Activated T-cell treated with anti-CD3 and anti-CD28 coated beads for 24 hours (primary cell): ENCODE measurements around the gene RNF212.

Experiments used
- DNase-seq: peaks from one replicate; pipeline ENCODE4 v3.0.0-alpha.2; 2020; ENCODE audit warnings: low read depth

The RNF212 gene

GRCh38 chr4:1036095-1036494, 77.3 kb downstream of the RNF212 start:
- no peak for DNase-seq

GRCh38 chr4:1035510-1035909, 77.9 kb downstream of the RNF212 start:
- no peak for DNase-seq

GRCh38 chr4:1033840-1034551, 79.4 kb downstream of the RNF212 start:
- DNase-seq: no peak

GRCh38 chr4:1032861-1033260, 80.5 kb downstream of the RNF212 start:
- no peak for DNase-seq

- no peak for DNase-seq
Measured at GRCh38 chr4:1031956-1032795, 81.2 kb downstream of the RNF212 start.

GRCh38 chr4:1031346-1031745, 82.0 kb downstream of the RNF212 start:
- DNase-seq: no peak

- no peak for DNase-seq
Measured at GRCh38 chr4:1030559-1030958, 82.8 kb downstream of the RNF212 start.

- DNase-seq: no peak
Measured at GRCh38 chr4:1030031-1030430, 83.3 kb downstream of the RNF212 start.

GRCh38 chr4:1029529-1029928, 83.8 kb downstream of the RNF212 start:
- DNase-seq: no peak

GRCh38 chr4:1028574-1029220, 84.7 kb downstream of the RNF212 start:
- DNase-seq: no peak

GRCh38 chr4:1027915-1028238, 85.5 kb downstream of the RNF212 start:
- no peak for DNase-seq

GRCh38 chr4:1027219-1027914, 86.0 kb downstream of the RNF212 start:
- no peak for DNase-seq

- peak; percentile 16 for DNase-seq
Measured at GRCh38 chr4:1026115-1026514, 87.2 kb downstream of the RNF212 start.

GRCh38 chr4:1024882-1025545, 88.3 kb downstream of the RNF212 start:
- no peak for DNase-seq

- no peak for DNase-seq
Measured at GRCh38 chr4:1023895-1024740, 89.2 kb downstream of the RNF212 start.

- DNase-seq: no peak
Measured at GRCh38 chr4:1023075-1023640, 90.2 kb downstream of the RNF212 start.

GRCh38 chr4:1022739-1023066, 90.7 kb downstream of the RNF212 start:
- DNase-seq: no peak

- DNase-seq: no peak
Measured at GRCh38 chr4:1022051-1022738, 91.2 kb downstream of the RNF212 start.
